ENCODE data around the gene CDC20B. TPM values are rescaled to one million over a fixed set of nuclear protein-coding genes. Genes with fewer than 3 reads are reported as not detected.

The CDC20B gene
- total RNA-seq, 1 donor from 2014 or later, result 0.34 TPM

DNA sequence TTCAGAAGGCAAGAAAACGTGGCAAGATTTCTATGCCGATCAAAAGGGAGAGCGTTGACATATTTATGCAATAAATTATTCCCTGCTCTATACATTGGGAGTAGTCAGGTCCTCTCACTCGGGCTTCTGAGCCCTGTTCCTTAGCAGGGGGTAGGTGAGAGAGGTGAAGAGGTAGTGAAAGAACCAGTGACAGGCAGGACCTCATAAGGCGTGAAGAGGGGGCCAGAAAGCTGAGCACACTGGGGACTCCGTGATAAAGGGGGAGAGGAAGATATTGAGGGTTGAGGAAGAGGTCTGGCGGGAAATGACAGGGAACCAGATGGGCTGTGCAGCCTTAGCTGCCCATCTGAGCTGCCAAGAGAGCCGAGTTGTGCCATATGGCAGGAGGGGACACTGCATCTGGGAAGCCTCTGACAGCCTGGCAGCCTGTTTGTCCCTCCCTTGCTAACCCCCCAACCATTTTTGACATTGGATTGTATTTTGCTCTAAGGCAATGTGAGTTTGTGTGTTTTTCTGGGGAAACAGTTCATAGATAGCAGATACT is 782 bp upstream of the CDC20B start:
- Mint-ChIP-seq H3K4me1 (ENCODE audit: low read depth, unreplicated experiment) (peaks cover 20% of the 10 kb centered on the region), H3K27me3 (ENCODE audit: unreplicated experiment) (peaks cover 5% of the 10 kb centered on the region), H3K27ac (ENCODE audit: unreplicated experiment) (peak overlapping the region; percentile 91), H3K9me3 (ENCODE audit: unreplicated experiment) (peaks cover 12% of the 10 kb centered on the region), H3K36me3 (ENCODE audit: unreplicated experiment) (no peaks in the 10 kb centered on the region), H3K4me3 (ENCODE audit: unreplicated experiment) (peak overlapping the region; percentile 86)
- TF ChIP-seq, protein P1, sequence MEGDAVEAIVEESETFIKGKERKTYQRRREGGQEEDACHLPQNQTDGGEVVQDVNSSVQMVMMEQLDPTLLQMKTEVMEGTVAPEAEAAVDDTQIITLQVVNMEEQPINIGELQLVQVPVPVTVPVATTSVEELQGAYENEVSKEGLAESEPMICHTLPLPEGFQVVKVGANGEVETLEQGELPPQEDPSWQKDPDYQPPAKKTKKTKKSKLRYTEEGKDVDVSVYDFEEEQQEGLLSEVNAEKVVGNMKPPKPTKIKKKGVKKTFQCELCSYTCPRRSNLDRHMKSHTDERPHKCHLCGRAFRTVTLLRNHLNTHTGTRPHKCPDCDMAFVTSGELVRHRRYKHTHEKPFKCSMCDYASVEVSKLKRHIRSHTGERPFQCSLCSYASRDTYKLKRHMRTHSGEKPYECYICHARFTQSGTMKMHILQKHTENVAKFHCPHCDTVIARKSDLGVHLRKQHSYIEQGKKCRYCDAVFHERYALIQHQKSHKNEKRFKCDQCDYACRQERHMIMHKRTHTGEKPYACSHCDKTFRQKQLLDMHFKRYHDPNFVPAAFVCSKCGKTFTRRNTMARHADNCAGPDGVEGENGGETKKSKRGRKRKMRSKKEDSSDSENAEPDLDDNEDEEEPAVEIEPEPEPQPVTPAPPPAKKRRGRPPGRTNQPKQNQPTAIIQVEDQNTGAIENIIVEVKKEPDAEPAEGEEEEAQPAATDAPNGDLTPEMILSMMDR (IDR thresholded peaks at IDR 0.05; ENCODE audit: partially characterized antibody, unreplicated experiment), result no peak
- DNase-seq, result peak; percentile 34

DNA sequence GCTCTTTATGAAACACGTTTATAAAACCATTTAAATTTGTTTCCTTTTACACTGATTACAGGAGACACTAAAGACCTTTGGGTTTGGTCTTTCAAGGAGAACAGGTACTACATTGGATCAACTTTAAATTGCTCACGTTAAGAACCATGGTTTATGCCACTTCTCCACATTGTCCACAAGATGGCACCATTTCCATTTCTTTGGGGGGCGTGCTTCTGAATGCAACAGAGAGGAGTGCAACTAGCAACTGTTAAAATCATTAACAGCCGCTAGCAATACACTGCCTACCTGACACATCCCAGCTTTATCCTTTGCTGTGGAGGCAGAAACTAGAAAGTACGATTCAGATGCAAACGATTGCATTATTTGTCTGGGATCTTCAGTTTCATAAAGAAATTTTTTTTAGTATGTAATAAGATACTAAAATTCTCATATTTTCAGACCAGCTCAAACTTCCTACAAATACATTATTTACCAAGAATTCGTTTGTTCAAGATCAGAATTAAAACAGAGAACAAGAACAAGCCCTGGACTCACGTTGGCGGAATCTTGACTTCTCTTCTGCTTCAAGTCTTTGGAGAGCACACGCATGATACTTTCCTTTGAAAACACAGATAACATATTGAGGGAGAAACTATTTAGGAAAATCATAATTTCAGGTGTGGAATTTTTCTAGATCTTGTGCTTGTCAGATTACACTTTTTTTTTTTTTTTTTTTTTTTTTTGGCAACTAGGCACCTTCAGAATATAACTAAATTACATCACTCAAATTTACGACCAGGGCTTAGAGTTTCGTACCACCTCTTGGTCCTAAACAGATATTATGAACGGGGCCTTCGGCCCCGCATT is 702 bp downstream of the CDC20B start:
- peak; percentile 25 for DNase-seq
- H3K4me1 Mint-ChIP-seq (ENCODE audit: low read depth, unreplicated experiment), result peaks cover 23% of the 10 kb centered on the region
- TF ChIP-seq, protein P1 (IDR thresholded peaks at IDR 0.05; ENCODE audit: partially characterized antibody, unreplicated experiment), result peak; percentile 87
- peaks cover 8% of the 10 kb centered on the region for H3K9me3 Mint-ChIP-seq (ENCODE audit: unreplicated experiment)
- H3K36me3 Mint-ChIP-seq (ENCODE audit: unreplicated experiment), result no peaks in the 10 kb centered on the region
- peak overlapping the region; percentile 97 for H3K4me3 Mint-ChIP-seq (ENCODE audit: unreplicated experiment)
- peaks cover 4% of the 10 kb centered on the region for H3K27me3 Mint-ChIP-seq (ENCODE audit: unreplicated experiment)
- no peak overlapping the region for H3K27ac Mint-ChIP-seq (ENCODE audit: unreplicated experiment)

DNA sequence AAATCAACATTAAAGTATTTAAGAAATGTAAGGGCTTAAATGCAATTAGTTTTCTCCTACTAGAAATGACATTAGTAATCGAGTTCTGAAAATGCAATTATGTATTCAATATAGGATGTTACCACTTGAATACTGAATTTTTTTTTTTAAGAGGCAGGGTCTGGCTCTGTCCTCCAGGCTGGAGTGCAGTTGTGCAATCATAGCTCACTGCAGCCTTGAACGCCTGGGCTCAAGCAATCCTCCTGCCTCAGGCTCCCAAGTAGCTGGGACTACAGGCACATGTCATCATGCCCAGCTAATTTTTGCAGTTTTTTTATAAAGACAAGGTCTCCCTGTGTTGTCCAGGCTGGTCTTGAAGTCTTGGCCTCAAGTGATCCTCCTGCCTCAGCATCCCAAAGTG is 1.5 kb downstream of the CDC20B start:
- no peak for DNase-seq
- H3K9me3 Mint-ChIP-seq (ENCODE audit: unreplicated experiment), result peaks cover 10% of the 10 kb centered on the region
- peaks cover 23% of the 10 kb centered on the region for H3K4me1 Mint-ChIP-seq (ENCODE audit: low read depth, unreplicated experiment)
- no peak overlapping the region for H3K27ac Mint-ChIP-seq (ENCODE audit: unreplicated experiment)
- TF ChIP-seq, protein P1 (IDR thresholded peaks at IDR 0.05; ENCODE audit: partially characterized antibody, unreplicated experiment), result no peak
- H3K36me3 Mint-ChIP-seq (ENCODE audit: unreplicated experiment), result no peaks in the 10 kb centered on the region
- no peak overlapping the region for H3K4me3 Mint-ChIP-seq (ENCODE audit: unreplicated experiment)
- H3K27me3 Mint-ChIP-seq (ENCODE audit: unreplicated experiment), result peaks cover 4% of the 10 kb centered on the region

DNA sequence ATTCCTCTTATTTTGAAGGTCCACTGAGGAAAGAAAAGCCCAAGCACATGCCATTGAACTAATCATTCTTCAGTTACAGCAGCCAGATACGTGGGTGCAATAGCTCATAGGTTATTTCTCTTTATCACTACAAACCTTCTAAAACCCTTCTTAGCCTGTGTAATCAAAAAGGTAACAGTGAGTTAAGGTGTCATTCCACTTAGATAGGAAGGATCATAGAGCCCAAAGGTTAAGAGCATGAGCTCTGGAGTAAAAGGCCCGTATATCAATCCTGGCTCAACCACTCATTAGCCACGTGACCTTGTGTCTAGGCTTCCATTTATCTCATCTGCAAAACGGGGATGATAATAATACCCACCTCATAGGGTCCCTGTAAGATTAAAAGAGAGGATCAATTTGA is 10.3 kb downstream of the CDC20B start:
- Mint-ChIP-seq H3K27me3 (ENCODE audit: unreplicated experiment) (no peaks in the 10 kb centered on the region), H3K27ac (ENCODE audit: unreplicated experiment) (no peak overlapping the region), H3K4me3 (ENCODE audit: unreplicated experiment) (no peak overlapping the region), H3K4me1 (ENCODE audit: low read depth, unreplicated experiment) (peaks cover 11% of the 10 kb centered on the region), H3K9me3 (ENCODE audit: unreplicated experiment) (peaks cover 2% of the 10 kb centered on the region), H3K36me3 (ENCODE audit: unreplicated experiment) (no peaks in the 10 kb centered on the region)
- TF ChIP-seq, protein P1 (IDR thresholded peaks at IDR 0.05; ENCODE audit: partially characterized antibody, unreplicated experiment), result no peak
- no peak for DNase-seq
